GM12878 (cell line): ENCODE data around the gene STX8. TPM values are rescaled to one million over a fixed set of nuclear protein-coding genes. Genes with fewer than 3 reads are reported as not detected.

Experiments used
- BHLHE40 ChIP-seq, 2 experiments: fragments of 450-650 bp in 1 of 2; IDR thresholded peaks; 2 replicates each; pipeline ENCODE4 v1.6.1; 2011 to 2017; ENCODE audit warnings: low read depth in 2 of 2, borderline replicate concordance in 1 of 2, improper control_type of control experiment in 1 of 2, low read length in 1 of 2, mild to moderate bottlenecking in 1 of 2
- EED ChIP-seq: sonication (generic); IDR thresholded peaks from 2 replicates; pipeline ENCODE4 v1.6.1; 2016; ENCODE audit warnings: antibody characterized with exemption, low read depth
- ESRRA ChIP-seq: IDR thresholded peaks from 2 replicates; pipeline ENCODE4 v1.6.1; 2012; ENCODE audit warnings: mild to moderate bottlenecking, low read length, improper control_type of control experiment
- ETV6 ChIP-seq, 2 experiments: fragments of 450-650 bp in 1 of 2; IDR thresholded peaks in 1 of 2; conservative IDR thresholded peaks in 1 of 2; 2 replicates each; pipeline ENCODE4 v1.6.1; 2014; ENCODE audit warnings: antibody characterized with exemption in 1 of 2, borderline replicate concordance in 1 of 2, low read depth in 1 of 2, mild to moderate bottlenecking in 1 of 2, moderate library complexity in 1 of 2
- EZH2 ChIP-seq: IDR thresholded peaks from 2 replicates; pipeline ENCODE4 v1.6.1; 2012; ENCODE audit warnings: low read depth, mild to moderate bottlenecking, control low read depth, inconsistent platforms, low read length, borderline replicate concordance; ENCODE audit not compliant: control insufficient read depth
- FOXM1 ChIP-seq: IDR thresholded peaks from 2 replicates; pipeline ENCODE4 v1.6.1; 2012; ENCODE audit warnings: low read depth, mild to moderate bottlenecking, inconsistent platforms, low read length, moderate library complexity
- HCFC1 ChIP-seq: fragments of 150-350 bp; IDR thresholded peaks from 2 replicates; pipeline ENCODE4 v1.6.1; 2014; ENCODE audit warnings: low read length
- IKZF1 ChIP-seq: fragments of 450-650 bp; conservative IDR thresholded peaks from 2 replicates; pipeline ENCODE4 v1.6.1; 2017; ENCODE audit warnings: antibody characterized with exemption, mild to moderate bottlenecking
- IKZF2 ChIP-seq, 2 experiments: fragments of 450-650 bp; IDR thresholded peaks; 2 replicates each; pipeline ENCODE4 v1.6.1; 2017; ENCODE audit warnings: mild to moderate bottlenecking in 2 of 2, moderate library complexity in 2 of 2
- IRF4 ChIP-seq: IDR thresholded peaks from 2 replicates; pipeline ENCODE4 v1.6.1; 2011; ENCODE audit warnings: low read depth, low read length
- MLLT1 ChIP-seq: fragments of 450-650 bp; IDR thresholded peaks from 2 replicates; pipeline ENCODE4 v1.6.1; 2016; ENCODE audit warnings: mild to moderate bottlenecking
- MTA3 ChIP-seq: IDR thresholded peaks from 2 replicates; pipeline ENCODE4 v1.6.1; 2012; ENCODE audit warnings: low read length, inconsistent platforms, borderline replicate concordance
- NFIC ChIP-seq: IDR thresholded peaks from 2 replicates; pipeline ENCODE4 v1.6.1; 2012; ENCODE audit warnings: low read depth, mild to moderate bottlenecking, inconsistent platforms, low read length, moderate library complexity
- PKNOX1 ChIP-seq: fragments of 450-650 bp; IDR thresholded peaks from 2 replicates; pipeline ENCODE4 v1.6.1; 2016; ENCODE audit warnings: mild to moderate bottlenecking
- POLR2A ChIP-seq: IDR thresholded peaks from 2 replicates; pipeline ENCODE4 v1.6.1; 2011; ENCODE audit warnings: low read depth, mild to moderate bottlenecking, low read length
- SKIL ChIP-seq: fragments of 450-650 bp; IDR thresholded peaks from 2 replicates; pipeline ENCODE4 v1.6.1; 2017; ENCODE audit warnings: mild to moderate bottlenecking, low read depth, inconsistent platforms; ENCODE audit not compliant: poor library complexity, severe bottlenecking
- STAT3 ChIP-seq: IDR thresholded peaks from 2 replicates; pipeline ENCODE4 v1.6.1; 2011; ENCODE audit warnings: low read depth, low read length, improper control_type of control experiment
- SUPT20H ChIP-seq: IDR thresholded peaks from 2 replicates; pipeline ENCODE4 v1.6.1; 2011; ENCODE audit warnings: low read depth, mild to moderate bottlenecking, low read length, moderate library complexity, borderline replicate concordance; ENCODE audit not compliant: control insufficient read depth
- TCF12 ChIP-seq: IDR thresholded peaks from 2 replicates; pipeline ENCODE4 v1.6.1; 2011; ENCODE audit warnings: low read depth, mild to moderate bottlenecking, low read length
- YY1 ChIP-seq: IDR thresholded peaks from 2 replicates; pipeline ENCODE4 v1.6.1; 2011; ENCODE audit warnings: low read depth, mild to moderate bottlenecking, low read length
- ZBED1 ChIP-seq: IDR thresholded peaks from 2 replicates; pipeline ENCODE4 v1.6.1; 2016; ENCODE audit warnings: borderline replicate concordance
- ZNF24 ChIP-seq: fragments of 450-650 bp; IDR thresholded peaks from 2 replicates; pipeline ENCODE4 v1.6.1; 2017; ENCODE audit warnings: antibody characterized with exemption, mild to moderate bottlenecking
- polyA plus RNA-seq, 11 experiments: library from polyadenylated mRNA; depleted of rRNA in 4 of 11; unstranded in 6 of 11; stranded (reverse) in 5 of 11; fragments of >200 nt; fragmentation: Nextera tagmentation in 4 of 11; fragmentation: Illumina TruSeq in 1 of 11; extraction: Ambion mirVana in 4 of 11; extraction: Trizol in 1 of 11; gene quantifications; 1 replicate in 1 of 11; 2 replicates in 10 of 11; pipeline versions ENCODE4 v1.2.1 to v1.2.3, GENCODE V29; 2011 to 2016; ENCODE audit warnings: inconsistent platforms in 2 of 11, missing spikeins in 2 of 11, low read depth in 1 of 11
- total RNA-seq, 4 experiments: library from RNA; depleted of rRNA in 3 of 4; stranded (reverse); fragments of >200 nt in 3 of 4; fragmentation: Illumina TruSeq in 1 of 4; extraction: Trizol in 1 of 4; gene quantifications; 2 replicates each; pipeline versions ENCODE4 v1.2.1 to v1.2.3, GENCODE V29; 2013 to 2021
- TF ChIP-seq, protein P1 (sequence below): IDR thresholded peaks from 2 replicates; pipeline ENCODE4 v1.6.1; 2011; ENCODE audit warnings: borderline replicate concordance, low read depth, mild to moderate bottlenecking, moderate library complexity, low read length; ENCODE audit not compliant: insufficient read depth, poor library complexity, severe bottlenecking
- TF ChIP-seq, protein P2 (sequence below): fragments of 450-650 bp; IDR thresholded peaks from 2 replicates; pipeline ENCODE4 v1.6.1; 2017; ENCODE audit warnings: low read depth, mild to moderate bottlenecking, moderate library complexity

The STX8 gene
- total and polyA plus RNA-seq, 10 of the 15 experiments (the other 5 are each of a cell fraction or from before 2014, with no cell fraction given), result 47.9 to 151 (median 72.9) TPM

DNA sequence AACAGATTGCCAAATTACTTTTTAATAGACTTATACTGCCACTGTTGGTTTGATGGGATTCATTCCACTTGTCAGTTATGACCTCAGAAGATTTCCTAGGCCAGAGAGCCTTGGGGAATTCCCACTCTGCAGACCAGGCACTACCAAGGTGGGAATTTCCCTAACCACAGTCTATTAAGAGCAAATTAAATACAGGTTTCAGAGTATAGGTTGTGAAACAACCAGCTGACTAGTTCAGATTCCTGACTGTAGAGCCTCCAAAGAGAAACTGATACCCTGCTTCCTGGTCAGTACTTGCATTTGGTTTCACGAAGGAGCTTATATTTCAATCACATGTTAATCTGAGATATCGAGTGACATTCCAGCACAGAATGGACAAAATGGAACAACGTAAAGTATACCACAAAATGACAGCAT, 186.5 kb downstream of the STX8 start (continued):
- TF ChIP-seq POLR2A (no peak), ZBED1 (0 out of 2 replicates have a peak, but pooled peaks have one; percentile 33), EED (peak; percentile 88), SUPT20H (no peak), MTA3 (peak; percentile 85; the same call in 1 of the 2 replicates), STAT3 (no peak), HCFC1 (no peak), IRF4 (peak; percentile 76; the same call in 1 of the 2 replicates), BHLHE40 (IDR thresholded peaks at IDR 0.05; ENCODE audit: borderline replicate concordance in 1 of 2, low read depth in 2 of 2, low read length in 1 of 2) (peak in 1 of 2 experiments; percentile 26; a peak in 1 of 4 replicates), FOXM1 (peak; percentile 68; the same call in 1 of the 2 replicates), TCF12 (peak; percentile 76), PKNOX1 (peak; percentile 44), IKZF1 (peak; percentile 90), SKIL (peak; percentile 90), ZNF24 (no peak), IKZF2 (IDR thresholded peaks at IDR 0.05) (peak; percentile 89 to 92), NFIC (peak; percentile 77; the same call in 1 of the 2 replicates), ESRRA (no peak), ETV6 (conservative IDR thresholded peaks at IDR 0.05 in 1 of 2, IDR thresholded peaks at IDR 0.05 in 1 of 2; ENCODE audit: borderline replicate concordance in 1 of 2, low read depth in 1 of 2) (0 out of 4 replicates have a peak, but pooled peaks of 1 of the 2 experiments have one; percentile 57), MLLT1 (peak; percentile 44; the same call in 1 of the 2 replicates), EZH2 (no peak), YY1 (no peak)
- TF ChIP-seq, protein P1, sequence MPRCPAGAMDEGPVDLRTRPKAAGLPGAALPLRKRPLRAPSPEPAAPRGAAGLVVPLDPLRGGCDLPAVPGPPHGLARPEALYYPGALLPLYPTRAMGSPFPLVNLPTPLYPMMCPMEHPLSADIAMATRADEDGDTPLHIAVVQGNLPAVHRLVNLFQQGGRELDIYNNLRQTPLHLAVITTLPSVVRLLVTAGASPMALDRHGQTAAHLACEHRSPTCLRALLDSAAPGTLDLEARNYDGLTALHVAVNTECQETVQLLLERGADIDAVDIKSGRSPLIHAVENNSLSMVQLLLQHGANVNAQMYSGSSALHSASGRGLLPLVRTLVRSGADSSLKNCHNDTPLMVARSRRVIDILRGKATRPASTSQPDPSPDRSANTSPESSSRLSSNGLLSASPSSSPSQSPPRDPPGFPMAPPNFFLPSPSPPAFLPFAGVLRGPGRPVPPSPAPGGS, result peak; percentile 98
- TF ChIP-seq, protein P2, sequence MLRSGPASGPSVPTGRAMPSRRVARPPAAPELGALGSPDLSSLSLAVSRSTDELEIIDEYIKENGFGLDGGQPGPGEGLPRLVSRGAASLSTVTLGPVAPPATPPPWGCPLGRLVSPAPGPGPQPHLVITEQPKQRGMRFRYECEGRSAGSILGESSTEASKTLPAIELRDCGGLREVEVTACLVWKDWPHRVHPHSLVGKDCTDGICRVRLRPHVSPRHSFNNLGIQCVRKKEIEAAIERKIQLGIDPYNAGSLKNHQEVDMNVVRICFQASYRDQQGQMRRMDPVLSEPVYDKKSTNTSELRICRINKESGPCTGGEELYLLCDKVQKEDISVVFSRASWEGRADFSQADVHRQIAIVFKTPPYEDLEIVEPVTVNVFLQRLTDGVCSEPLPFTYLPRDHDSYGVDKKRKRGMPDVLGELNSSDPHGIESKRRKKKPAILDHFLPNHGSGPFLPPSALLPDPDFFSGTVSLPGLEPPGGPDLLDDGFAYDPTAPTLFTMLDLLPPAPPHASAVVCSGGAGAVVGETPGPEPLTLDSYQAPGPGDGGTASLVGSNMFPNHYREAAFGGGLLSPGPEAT, result peak; percentile 94
